ENCODE data around the gene IL31.
"Not testable (repeated sequence)": the region's sequence is repeated elsewhere in the genome, so short reads cannot be mapped to it uniquely, and the experiment has no call there.

The IL31 gene

GRCh38 chr12:122174155-122174845 lies at the start of gene IL31:
Gene IL31 (minus strand): TSS chr12:122174221. CDS start chr12:122174172, 49 bp downstream.
- DNase-seq: no peak

DNA sequence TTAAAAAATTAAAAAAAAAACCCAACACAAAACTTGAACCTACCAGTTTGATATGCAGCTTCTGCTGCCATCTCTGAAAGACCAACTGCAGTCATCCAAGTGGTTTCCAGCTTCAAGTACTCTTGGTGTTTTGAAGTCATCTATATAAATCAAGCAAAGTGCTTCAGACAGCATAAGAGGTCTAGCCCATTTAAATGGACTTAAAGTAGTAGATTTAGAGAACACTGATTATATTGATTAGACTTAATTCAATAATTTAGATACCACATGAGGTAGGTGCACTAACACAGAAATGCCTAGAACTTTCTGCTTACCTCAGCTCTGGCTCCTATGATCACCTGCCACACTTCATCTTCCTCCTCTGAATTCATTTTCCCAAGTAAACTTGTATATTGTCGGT lies 42.4 kb upstream of the IL31 start:
- no peak for DNase-seq

DNA sequence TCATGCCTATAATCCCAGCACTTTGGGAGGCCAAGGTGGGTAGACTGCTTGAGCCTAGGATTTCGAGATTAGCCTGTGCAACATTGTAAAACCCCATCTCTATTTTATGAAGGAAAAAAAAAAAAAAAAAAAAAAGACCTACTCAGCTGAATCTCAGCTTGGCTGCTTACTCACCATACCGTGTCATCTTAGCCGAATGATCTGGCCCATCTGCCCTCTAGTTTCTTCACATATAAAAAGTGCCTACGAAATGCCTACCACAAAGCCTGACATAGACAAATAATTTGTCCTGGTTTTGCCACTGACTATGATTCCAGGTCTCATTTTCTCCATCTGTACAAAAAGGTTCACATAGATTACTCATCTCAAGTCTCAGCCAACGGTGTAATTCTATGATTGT lies 41.8 kb upstream of the IL31 start:
- no peak for DNase-seq

GRCh38 chr12:122208073-122208820 lies 34.2 kb upstream of the IL31 start:
- no peak for DNase-seq

GRCh38 chr12:122207391-122207790 lies 33.4 kb upstream of the IL31 start:
- DNase-seq: no peak

- DNase-seq: no peak
Measured at GRCh38 chr12:122206976-122207375, 33.0 kb upstream of the IL31 start.

DNA sequence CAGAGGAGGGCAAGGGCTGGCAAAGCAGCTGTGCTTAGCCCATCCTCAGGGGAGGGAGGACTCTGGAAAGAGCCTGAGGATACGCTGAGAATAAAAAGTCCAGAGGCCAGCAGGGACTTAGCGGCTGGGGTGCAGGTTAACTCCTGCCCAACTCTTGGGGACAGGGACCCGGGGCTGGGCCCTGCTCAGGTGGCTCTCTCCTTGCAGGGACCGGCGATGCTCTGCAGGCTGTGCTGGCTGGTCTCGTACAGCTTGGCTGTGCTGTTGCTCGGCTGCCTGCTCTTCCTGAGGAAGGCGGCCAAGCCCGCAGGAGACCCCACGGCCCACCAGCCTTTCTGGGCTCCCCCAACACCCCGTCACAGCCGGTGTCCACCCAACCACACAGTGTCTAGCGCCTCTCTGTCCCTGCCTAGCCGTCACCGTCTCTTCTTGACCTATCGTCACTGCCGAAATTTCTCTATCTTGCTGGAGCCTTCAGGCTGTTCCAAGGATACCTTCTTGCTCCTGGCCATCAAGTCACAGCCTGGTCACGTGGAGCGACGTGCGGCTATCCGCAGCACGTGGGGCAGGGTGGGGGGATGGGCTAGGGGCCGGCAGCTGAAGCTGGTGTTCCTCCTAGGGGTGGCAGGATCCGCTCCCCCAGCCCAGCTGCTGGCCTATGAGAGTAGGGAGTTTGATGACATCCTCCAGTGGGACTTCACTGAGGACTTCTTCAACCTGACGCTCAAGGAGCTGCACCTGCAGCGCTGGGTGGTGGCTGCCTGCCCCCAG lies 32.3 kb upstream of the IL31 start:
- no peak for DNase-seq

- DNase-seq: no peak
Measured at GRCh38 chr12:122205053-122205925, 31.3 kb upstream of the IL31 start.

- DNase-seq: no peak
Measured at GRCh38 chr12:122204167-122205052, 30.4 kb upstream of the IL31 start.

DNA sequence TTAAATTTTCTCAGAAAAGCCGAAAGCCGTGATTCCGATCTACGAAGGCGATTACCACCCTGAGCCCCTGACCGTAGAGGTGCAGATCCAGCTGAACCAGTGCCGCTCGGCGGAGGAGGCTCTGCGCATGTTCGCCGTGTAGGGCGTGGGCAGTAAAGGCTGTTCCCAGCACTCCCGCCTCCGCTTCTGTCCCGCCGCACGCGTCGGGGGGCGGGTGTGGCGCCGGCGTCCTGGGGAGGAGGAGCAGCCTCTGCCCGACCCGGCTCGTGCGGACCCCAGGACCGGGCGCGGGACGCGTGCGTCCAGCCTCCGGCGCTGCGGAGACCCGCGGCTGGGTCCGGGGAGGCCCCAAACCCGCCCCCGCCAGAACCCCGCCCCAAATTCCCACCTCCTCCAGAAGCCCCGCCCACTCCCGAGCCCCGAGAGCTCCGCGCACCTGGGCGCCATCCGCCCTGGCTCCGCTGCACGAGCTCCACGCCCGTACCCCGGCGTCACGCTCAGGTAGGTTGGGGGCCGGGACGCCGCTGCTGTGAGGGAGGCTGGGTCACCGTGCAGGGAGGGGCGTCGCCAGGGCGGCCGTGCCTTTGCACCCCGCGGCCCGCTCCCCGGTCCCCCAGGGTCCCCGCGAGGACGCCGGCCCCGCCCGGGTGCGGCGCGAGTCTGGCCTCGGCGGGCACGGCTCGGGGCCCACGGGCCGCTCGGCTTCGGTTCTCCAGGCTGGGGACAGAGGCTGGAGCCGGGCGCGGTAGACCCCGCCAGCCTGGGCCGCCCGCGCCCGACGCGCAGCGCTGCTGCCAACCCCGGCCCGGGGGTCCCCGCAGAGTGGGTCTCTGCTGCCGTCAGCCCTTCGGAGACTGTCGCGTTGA lies 29.5 kb upstream of the IL31 start, which contains the start of gene B3GNT4:
Gene B3GNT4 (plus strand): TSS at position 409 of the 866 bp plus-strand sequence. CDS start 910 bp downstream, outside the sequence.
- DNase-seq: no peak

- not testable (repeated sequence) for DNase-seq
Measured at GRCh38 chr12:122202811-122203210, 28.8 kb upstream of the IL31 start.

DNA sequence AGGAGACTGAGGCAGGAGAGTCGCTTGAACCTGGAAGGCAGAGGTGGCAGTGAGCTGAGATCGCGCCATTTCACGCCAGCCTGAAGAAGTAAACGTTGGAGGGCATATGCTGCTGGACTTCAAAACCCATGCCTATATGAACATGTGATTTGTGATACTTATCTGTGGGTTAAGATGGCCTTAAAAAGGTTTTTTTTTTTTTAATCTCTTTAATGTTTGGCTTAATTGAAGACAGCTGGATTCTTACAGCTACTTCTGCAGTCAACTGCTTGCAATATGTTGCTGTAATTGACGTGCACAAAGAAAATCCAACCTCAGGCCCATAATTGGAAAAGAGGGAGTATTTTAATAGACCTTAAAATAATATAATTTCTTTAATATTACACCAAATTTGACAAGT lies 28.0 kb upstream of the IL31 start:
- no peak for DNase-seq

DNA sequence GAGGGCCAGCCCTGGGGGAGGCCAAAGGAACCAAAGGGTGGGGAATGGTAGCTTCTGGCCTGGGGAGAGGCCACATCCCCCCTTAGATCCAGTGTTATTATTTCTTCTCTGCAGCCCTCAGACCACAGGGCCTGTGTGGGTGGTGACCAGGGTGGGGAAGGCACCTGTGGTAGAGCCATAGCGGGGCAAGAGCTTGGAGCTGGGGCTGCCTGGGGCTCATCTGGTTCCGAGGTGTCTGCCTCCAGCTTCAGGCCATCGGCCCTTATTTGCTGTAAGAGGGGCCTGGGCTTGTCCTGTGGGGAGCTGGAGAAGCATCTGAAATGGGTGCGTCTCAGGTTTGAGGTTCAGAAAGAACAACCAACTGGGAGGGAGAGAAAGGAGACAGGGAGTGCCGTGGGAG lies 27.4 kb upstream of the IL31 start:
- no peak for DNase-seq

DNA sequence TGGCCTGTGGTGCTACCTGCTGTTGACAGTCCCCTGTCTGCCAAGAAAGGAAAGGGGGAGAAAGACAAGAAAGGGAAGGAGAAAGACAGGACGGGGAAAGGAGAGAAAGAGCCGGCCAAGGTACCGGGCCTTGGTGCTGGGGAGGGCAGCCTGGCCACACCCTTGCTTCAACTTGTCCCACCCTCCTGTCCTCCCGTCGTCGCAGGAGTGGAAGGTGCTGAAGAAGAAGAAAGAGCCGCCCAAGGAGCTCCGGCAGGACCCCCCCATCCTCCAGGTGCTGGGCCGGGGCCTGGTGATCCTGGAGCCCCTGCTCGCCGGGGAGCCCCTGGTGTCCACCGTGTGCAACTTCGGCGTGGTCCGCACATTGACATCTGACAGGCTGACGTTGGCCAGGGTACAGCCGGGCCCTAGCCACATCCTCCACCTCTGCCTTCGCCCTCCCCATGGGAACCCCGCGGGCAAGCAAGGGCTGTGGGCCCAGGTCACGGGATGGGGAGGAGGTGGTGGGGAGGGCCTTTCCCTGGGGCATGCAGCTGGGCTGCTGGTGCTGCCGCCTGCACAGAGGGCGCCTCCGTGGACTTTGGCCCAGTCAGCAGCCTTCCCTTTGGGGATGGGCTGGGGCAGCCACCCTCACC lies 26.6 kb upstream of the IL31 start:
- DNase-seq: no peak

GRCh38 chr12:122199484-122200355 lies 25.7 kb upstream of the IL31 start:
- no peak for DNase-seq

- DNase-seq: no peak
Measured at GRCh38 chr12:122197612-122197966, 23.6 kb upstream of the IL31 start.

DNA sequence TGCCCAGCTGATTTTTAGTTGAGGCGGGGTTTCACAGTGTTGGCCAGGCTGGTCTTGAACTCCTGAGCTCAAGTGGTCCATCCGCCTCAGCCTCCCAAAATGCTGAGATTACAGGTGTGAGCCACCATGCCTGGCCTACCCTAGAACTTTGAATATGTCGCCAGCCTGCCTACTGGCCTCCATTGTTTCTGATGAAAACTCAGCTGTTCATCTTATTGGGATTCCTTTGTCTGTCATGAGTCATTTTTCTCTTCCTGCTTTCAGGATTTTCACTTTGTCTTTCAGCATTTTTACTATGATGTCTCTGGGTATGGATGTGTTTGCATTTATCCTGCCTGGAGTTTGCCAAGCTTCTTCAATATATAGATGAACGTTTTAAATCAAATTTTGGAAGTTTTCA lies 21.4 kb upstream of the IL31 start:
- no peak for DNase-seq

DNA sequence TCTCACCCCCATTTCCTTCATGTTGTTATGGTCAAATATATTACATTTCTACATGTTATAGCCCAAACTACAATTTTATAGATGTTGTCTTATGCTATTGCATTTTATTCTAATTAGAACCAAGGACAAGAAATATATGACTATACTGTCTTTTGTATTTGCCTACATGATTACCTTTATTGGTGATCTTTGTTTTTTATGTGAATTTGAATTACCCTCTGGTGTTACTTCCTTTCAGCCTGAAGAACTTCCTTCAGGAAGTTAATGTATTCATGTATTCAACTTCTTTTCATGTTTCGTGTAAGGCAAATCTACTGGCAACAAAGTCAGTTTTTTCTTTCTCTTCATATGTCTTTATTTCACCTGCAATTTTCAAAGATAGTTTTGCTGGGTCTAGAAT lies 20.8 kb upstream of the IL31 start:
- DNase-seq: no peak

- DNase-seq: no peak
Measured at GRCh38 chr12:122192441-122192840, 18.4 kb upstream of the IL31 start.
